GM10266 (cell line): Measurements from ENCODE around the gene TMEM101.
"Not testable (repeated sequence)": the region's sequence is repeated elsewhere in the genome, so short reads cannot be mapped to it uniquely, and the experiment has no call there.

Source experiments
- DNase-seq: peaks from one replicate; pipeline ENCODE4 v3.0.0; 2012; ENCODE audit errors: extremely low spot score
- CTCF ChIP-seq: IDR thresholded peaks from 2 replicates; pipeline ENCODE4 v1.5.1; 2012; ENCODE audit warnings: mild to moderate bottlenecking, low read depth; ENCODE audit not compliant: control insufficient read depth, insufficient read depth; ENCODE audit errors: missing control alignments

TMEM101 gene

GRCh38 chr17:44049294-44050060 lies 34.7 kb upstream of the TMEM101 start:
- no peak for TF ChIP-seq CTCF
- DNase-seq = no peak

DNA sequence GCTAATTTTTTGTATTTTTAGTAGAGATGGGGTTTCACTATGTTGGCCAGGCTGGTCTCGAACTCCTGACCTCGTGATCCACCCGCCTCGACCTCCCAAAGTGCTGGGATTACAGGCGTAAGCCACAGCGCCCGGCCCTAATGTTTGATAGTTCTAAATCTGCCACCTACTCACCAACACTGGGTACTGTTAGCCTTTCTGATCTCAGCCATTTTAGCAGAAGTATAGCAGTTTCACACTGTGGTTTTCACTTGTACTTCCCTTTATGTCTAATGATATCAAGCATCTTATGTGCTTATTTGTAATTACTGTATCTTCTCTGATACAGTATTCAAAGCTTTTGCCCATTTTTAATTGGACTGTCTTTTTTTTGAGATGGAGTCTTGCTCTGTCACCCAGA lies 32.1 kb upstream of the TMEM101 start:
- not testable (repeated sequence) for DNase-seq

- DNase-seq = no peak
- no peak for TF ChIP-seq CTCF
Observed at GRCh38 chr17:44045486-44045885, 30.7 kb upstream of the TMEM101 start.

GRCh38 chr17:44044071-44044470 lies 29.3 kb upstream of the TMEM101 start:
- no peak for TF ChIP-seq CTCF

GRCh38 chr17:44043272-44043696 lies 28.5 kb upstream of the TMEM101 start:
- DNase-seq = no peak
- no peak for TF ChIP-seq CTCF

More at GRCh38 chr17:44044071-44044470, 29.3 kb upstream of the TMEM101 start:
- DNase-seq = no peak

DNA sequence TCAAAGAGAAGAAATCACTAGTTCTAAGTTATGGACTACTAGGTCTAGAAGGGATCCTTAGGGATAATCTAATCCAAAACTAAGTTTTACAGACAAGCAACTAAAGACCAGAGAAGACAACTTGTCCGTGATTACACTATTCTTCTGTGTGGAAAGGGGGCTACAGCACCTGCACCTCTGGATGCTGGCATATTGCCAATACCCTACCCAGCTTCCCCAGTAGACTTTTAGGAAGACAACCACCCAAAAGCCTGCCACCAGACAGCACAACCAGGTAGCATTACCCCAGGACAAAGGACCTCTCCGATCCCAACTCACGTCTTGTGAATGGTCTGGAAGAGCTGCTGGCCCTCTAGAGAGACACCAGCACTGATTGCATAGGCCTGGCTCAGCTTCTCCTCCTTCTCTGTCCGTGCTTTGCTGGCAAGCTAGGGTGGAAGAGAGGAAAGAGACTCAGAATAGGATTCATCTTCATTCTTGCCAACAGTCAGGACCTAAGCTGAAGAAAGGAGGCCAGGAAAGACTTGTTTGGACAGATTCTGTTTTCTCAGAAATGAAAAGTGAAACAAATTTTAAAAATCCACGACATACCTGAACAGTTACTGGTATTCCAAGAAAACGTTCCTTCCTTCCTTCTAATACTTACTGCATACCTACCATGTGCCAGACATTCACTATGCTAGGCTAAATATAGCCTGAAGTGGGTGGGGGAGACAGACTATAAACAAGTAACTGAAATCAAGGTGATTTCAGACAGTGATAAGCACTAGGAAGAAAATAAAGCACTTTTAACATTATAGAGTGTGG lies 25.3 kb upstream of the TMEM101 start:
- TF ChIP-seq CTCF = no peak
- DNase-seq = no peak

GRCh38 chr17:44038604-44039011 lies 23.8 kb upstream of the TMEM101 start:
- no peak for TF ChIP-seq CTCF
- DNase-seq = no peak

- no peak for DNase-seq
- no peak for TF ChIP-seq CTCF
Observed at GRCh38 chr17:44037471-44037870, 22.7 kb upstream of the TMEM101 start.

GRCh38 chr17:44034688-44035087 lies 19.9 kb upstream of the TMEM101 start:
- not testable (repeated sequence) for DNase-seq
